Esophagus (tissue), 2 donors: ENCODE data around the gene CRYBG3. TPM values are rescaled to one million over a fixed set of nuclear protein-coding genes. Genes with fewer than 3 reads are reported as not detected.

Source experiments
- H3K27ac ChIP-seq, 2 donors: one replicate each; pipeline ENCODE4 v1.5.1; 2013; ENCODE audit warnings: low read depth in 2 of 2, mild to moderate bottlenecking in 2 of 2, inconsistent platforms in 1 of 2, low read length in 1 of 2, moderate library complexity in 1 of 2
- H3K27me3 ChIP-seq, 2 donors: one replicate each; pipeline ENCODE4 v1.6.1; 2013; ENCODE audit warnings: low read length in 2 of 2, control low read depth in 1 of 2, mild to moderate bottlenecking in 1 of 2; ENCODE audit not compliant: insufficient read depth in 2 of 2, control insufficient read depth in 1 of 2
- H3K36me3 ChIP-seq, 2 donors: one replicate each; pipeline ENCODE4 v1.6.1; 2013; ENCODE audit warnings: low read length in 1 of 2; ENCODE audit not compliant: control insufficient read depth in 2 of 2, insufficient read depth in 2 of 2
- H3K4me1 ChIP-seq, 2 donors: one replicate each; pipeline ENCODE4 v1.6.1; 2013; ENCODE audit warnings: low read length in 1 of 2; ENCODE audit not compliant: control insufficient read depth in 2 of 2, insufficient read depth in 2 of 2
- H3K4me3 ChIP-seq, 2 donors: one replicate each; pipeline ENCODE4 v1.5.1; 2013; ENCODE audit warnings: low read length in 2 of 2, mild to moderate bottlenecking in 2 of 2, low read depth in 1 of 2, moderate library complexity in 1 of 2
- H3K9me3 ChIP-seq, 2 donors: one replicate each; pipeline ENCODE4 v1.6.1; 2013; ENCODE audit warnings: mild to moderate bottlenecking in 2 of 2, low read depth in 1 of 2, low read length in 1 of 2, moderate library complexity in 1 of 2; ENCODE audit not compliant: control insufficient read depth in 2 of 2, insufficient read depth in 1 of 2
- WGBS, 2 donors: extraction: QIAGEN DNeasy Blood & Tissue Kit; methylation state at CpG; one replicate each; pipeline ENCODE4 v1.1.7; 2013; 5-methylcytosine and 5-hydroxymethylcytosine counted together
- polyA plus RNA-seq, 2 donors: library from polyadenylated mRNA; stranded (reverse); fragments of 200-250 nt; gene quantifications; one replicate each; pipeline ENCODE4 v1.2.3, GENCODE V29; 2013
- donor health status: healthy with polysubstance abuse.
- donor health status: Bipolar disorder and iron deficiency.

The CRYBG3 gene
- polyA plus RNA-seq, 2 donors: 5.0 to 10.0 TPM

DNA sequence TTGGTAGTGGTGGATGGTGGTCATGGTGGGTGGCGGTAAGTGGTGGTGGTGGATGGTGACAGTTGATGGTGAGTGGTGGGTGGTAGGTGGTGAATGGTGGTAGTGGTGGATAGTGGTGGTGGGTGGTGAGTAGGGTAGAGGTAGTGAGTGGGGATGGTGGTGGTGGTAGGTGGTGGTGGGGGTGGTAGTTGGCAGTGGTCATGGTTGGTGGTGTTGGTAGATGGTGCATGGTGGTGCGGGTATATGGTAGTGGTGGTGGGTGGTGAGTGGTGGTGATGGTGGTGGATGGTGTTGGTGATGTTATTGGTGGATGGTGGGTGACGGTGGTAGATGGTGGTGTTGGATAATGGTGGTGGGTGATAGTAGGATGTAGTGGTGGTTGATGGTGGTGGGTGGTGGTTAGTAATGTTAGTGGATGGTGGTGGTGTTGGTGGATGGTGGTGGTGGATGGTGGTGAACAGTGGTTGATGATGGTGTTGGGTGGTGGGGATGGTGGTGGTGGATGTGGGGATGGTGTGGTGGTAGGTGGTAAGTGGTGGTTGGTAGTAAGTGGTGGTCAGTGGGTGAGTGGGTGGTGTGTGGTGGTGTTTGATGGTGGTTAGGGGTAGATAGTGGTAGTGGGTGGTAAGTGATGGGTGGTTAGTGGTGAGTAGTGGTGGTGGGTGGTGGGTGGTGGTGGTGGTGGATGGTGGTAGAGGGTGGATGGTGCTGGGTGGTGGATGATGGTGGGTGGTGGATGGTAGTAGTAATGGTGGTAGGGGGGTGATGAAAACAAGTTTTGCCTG lies 167.2 kb downstream of the CRYBG3 start:
- Histone ChIP-seq H3K27ac (no peak overlapping the region), H3K9me3 (no peaks in the 10 kb centered on the region), H3K4me1 (peaks cover 0 to 1% of the 10 kb centered on the region in 2 donors), H3K36me3 (no peaks in the 10 kb centered on the region), H3K4me3 (no peak overlapping the region), H3K27me3 (no peaks in the 10 kb centered on the region)
- WGBS, 2 donors: 98 to 100% methylated on average over 3 of the region's 3 CpGs

DNA sequence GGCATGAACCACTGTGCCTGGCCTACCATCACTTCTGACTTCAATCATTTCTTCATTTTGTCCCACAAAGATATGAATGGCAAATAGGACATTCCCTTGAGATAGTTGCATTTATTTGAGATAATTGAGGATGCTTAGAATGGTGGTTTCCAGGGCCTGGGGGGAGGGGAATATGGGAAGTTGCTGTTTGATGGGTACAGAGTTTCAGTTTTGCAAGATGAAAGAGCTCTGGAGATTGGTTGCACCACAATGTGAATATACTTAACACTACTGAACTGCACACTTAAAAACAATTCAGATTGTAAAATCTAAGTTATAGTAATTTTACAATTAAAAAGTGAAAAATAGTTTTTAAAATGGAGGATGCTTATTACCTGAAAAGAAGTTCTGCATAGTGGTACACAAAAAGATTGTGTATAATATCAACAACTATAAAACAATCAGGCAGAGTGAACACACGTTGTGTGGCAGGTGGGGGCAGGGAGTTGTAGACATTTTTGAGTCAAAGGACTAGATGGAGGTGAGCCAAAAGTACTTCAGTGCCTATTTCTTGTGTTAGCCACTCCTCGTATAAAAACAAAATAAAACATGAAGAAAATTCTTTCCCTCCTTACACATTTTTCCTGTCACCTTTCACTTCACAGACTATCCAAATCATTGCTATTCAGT lies 168.9 kb downstream of the CRYBG3 start:
- no peak overlapping the region for H3K4me3 ChIP-seq
- peaks cover 0 to 1% of the 10 kb centered on the region in 2 donors for H3K4me1 ChIP-seq
- WGBS, 2 donors: 27 to 37% methylated on average over 2 of the region's 2 CpGs
- H3K27ac ChIP-seq: no peak overlapping the region
- H3K27me3 ChIP-seq: no peaks in the 10 kb centered on the region
- no peaks in the 10 kb centered on the region for H3K9me3 ChIP-seq
- no peaks in the 10 kb centered on the region for H3K36me3 ChIP-seq

DNA sequence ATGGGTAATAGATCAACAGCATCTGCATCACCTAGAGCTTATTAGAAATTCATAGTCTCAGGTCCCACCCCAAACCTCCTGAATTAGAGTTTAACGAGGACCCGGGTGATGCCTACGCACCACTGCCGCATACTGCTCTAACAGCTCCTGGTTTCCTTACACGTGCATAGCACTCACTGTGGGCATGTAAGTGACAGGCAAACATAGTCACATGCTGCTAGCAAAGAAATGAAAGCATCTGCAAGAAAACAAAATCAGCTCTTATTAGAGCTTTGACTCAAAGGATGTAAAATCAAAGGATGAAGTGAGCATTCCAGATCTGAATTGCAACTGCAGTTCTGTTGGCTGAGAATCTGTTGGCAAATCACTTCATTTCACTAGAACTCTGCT lies 169.5 kb downstream of the CRYBG3 start:
- Histone ChIP-seq H3K9me3 (no peaks in the 10 kb centered on the region), H3K36me3 (no peaks in the 10 kb centered on the region), H3K27me3 (no peaks in the 10 kb centered on the region), H3K4me3 (no peak overlapping the region), H3K4me1 (peaks cover 0 to 1% of the 10 kb centered on the region in 2 donors), H3K27ac (no peak overlapping the region)
- WGBS, 2 donors: 64 to 68% methylated on average over 5 of the region's 5 CpGs

DNA sequence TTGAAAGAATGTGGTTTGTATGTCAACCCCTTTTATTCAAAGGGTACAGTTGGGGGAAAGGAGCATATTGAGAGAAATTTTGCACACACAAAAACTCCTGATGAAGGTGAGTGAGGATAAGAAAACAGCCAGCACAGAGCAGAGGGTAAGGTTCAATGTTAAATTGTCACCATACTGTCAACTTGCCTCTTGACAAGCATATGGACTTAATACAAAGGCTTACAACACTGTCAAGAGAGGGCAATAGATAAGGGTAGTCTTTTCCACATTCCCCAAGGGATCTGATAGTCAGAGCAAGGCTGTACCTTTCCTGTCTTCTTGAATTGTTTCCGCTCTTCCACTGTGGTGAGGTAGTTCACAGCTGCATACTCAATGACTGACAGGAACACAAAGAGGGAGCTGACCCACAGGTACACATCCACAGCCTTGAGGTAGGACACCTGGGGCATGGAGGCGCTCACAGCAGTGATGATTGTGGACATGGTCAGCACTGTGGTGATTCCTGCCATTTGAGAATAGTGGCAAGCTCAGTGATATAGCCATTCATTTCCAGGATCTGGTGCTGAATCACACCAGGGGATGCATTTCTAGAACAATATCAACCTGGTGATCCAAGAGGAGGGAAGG lies 170.8 kb downstream of the CRYBG3 start:
- Histone ChIP-seq H3K4me3 (no peak overlapping the region), H3K27me3 (no peaks in the 10 kb centered on the region), H3K36me3 (no peaks in the 10 kb centered on the region), H3K27ac (no peak overlapping the region), H3K4me1 (peaks cover 0 to 1% of the 10 kb centered on the region in 2 donors), H3K9me3 (no peaks in the 10 kb centered on the region)
- WGBS, 2 donors: 91 to 97% methylated on average over 2 of the region's 2 CpGs

DNA sequence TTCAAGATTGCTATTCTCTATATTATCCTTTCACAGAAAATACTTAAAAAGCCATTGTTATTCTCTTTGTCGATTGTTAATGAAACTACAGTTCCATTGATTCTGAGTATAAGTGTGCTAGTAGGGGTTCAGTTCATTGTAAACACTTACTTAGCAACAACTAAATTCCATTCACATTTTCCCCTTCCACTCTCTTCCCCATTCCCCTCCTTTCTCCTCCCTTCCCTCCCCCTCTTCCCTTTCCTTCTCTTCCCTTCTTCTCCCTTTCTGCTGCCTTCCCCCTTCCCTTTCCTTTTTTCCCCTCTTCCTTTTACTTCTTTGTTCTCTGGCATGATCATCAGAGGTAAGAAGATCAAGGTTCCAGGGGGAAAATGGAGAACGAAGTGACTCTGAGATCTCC lies 171.7 kb downstream of the CRYBG3 start:
- no peaks in the 10 kb centered on the region for H3K27me3 ChIP-seq
- no peak overlapping the region for H3K4me3 ChIP-seq
- no peaks in the 10 kb centered on the region for H3K9me3 ChIP-seq
- 75 to 77% methylated on average over 2 of the region's 2 CpGs for WGBS, 2 donors
- H3K4me1 ChIP-seq: peaks cover 0 to 1% of the 10 kb centered on the region in 2 donors
- H3K36me3 ChIP-seq: no peaks in the 10 kb centered on the region
- H3K27ac ChIP-seq: no peak overlapping the region

DNA sequence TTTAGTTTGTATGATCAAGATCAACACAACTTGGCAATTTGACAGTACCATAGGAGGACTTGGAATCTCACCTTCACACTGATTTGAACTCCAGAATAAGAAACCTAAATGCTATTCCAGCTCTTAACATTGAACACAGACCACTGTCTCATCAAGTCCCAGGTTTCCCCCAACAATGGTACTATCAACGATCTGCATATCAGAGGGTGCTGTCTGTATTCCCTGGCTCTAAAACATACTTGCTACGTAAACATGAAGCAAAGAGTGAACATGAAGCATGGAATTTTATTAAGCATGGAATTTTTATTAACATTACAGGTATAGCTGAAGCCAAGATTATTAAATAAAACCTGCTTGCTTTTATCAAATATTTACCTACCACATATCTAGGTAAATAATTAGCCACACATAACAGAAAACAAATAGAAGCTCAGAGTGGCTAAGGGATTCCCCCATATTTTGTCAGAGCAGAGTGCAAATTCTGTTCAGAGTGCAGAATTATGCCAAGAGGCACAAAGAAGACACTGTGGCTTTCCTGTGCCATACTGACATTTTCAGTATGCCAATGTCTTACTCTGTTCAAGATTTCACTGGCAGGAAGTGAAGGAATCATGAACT lies 172.6 kb downstream of the CRYBG3 start:
- Histone ChIP-seq H3K27ac (no peak overlapping the region), H3K27me3 (no peaks in the 10 kb centered on the region), H3K9me3 (no peaks in the 10 kb centered on the region), H3K4me3 (no peak overlapping the region), H3K36me3 (no peaks in the 10 kb centered on the region), H3K4me1 (peaks cover 0 to 1% of the 10 kb centered on the region in 2 donors)
- WGBS, 2 donors: 52 to 77% methylated on average over 2 of the region's 2 CpGs

Other genes with a start within 250 kb of the CRYBG3 start
- gene ARL6, start 57.3 kb upstream of the CRYBG3 start, polyA plus RNA-seq: 1 to 10 TPM; 1.5 to 2.0 TPM
- gene RIOX2, start 150.4 kb downstream of the CRYBG3 start, polyA plus RNA-seq: 10 to 100 TPM; 24.0 to 27.9 TPM
- gene GABRR3, start 213.3 kb downstream of the CRYBG3 start, polyA plus RNA-seq: not detected